HG03064 (cell line): ENCODE results near the gene GALNT14.

Source experiments
- ATAC-seq: cut with Tn5 transposase; IDR thresholded peaks from one replicate; pipeline ENCODE4 v1.9.1; 2021; ENCODE audit warnings: low read depth; ENCODE audit not compliant: unreplicated experiment

GALNT14 gene

GRCh38 chr2:30865892-30866681 is 272.2 kb downstream of the GALNT14 start:
- no peak for ATAC-seq

GRCh38 chr2:30865243-30865642 is 273.0 kb downstream of the GALNT14 start:
- no peak for ATAC-seq

- ATAC-seq: no peak
These were observed 276.1 kb downstream of the GALNT14 start for GRCh38 chr2:30862054-30862651.

GRCh38 chr2:30860726-30861125 is 277.5 kb downstream of the GALNT14 start:
- no peak for ATAC-seq
